PC-3 (cell line): ENCODE data around the gene FBXO38. TPM values are rescaled to one million over a fixed set of nuclear protein-coding genes. Genes with fewer than 3 reads are reported as not detected.
A peak's percentile ranks its signal among the peaks of the same experiment; 100 is the strongest.

Experiments used
- ATAC-seq: fragments of 200-7000 bp; cut with Tn5 transposase; 2 replicates; pipeline ENCODE4 v1.9.1; 2020; ENCODE audit warnings: mild to moderate bottlenecking, moderate library complexity
- BruUV-seq: library from RNA; stranded (reverse); fragments of 400-500 nt; replicated peaks from 2 replicates; lab custom pipeline; 2021; lab: Mats Ljungman, UMichigan
- CTCF ChIA-PET: fragments of 300-600 bp; sonication (Branson Sonifier 250); formaldehyde crosslinking; loops from one replicate; lab custom pipeline; 2022; ENCODE audit warnings: antibody characterized with exemption; lab: Charles Lee
- POLR2A ChIA-PET: fragments of 300-600 bp; sonication (Branson Sonifier 250); formaldehyde crosslinking; loops from one replicate; lab custom pipeline; 2022; ENCODE audit warnings: antibody characterized with exemption; ENCODE audit not compliant: unreplicated experiment; lab: Charles Lee
- DNase-seq: peaks from one replicate; pipeline ENCODE4 v3.0.0-alpha.2; 2015
- H2AFZ ChIP-seq: fragments of 300-600 bp; sonication (generic); 2 replicates; pipeline ENCODE4 v1.6.0; 2016; ENCODE audit warnings: antibody characterized with exemption, low read length
- H3F3A ChIP-seq: fragments of 300-600 bp; sonication (generic); one replicate; pipeline ENCODE4 v1.6.0; 2017; ENCODE audit warnings: antibody characterized with exemption, low read length, control low read depth, mild to moderate bottlenecking; ENCODE audit not compliant: unreplicated experiment
- H3K27ac ChIP-seq: fragments of 300-600 bp; sonication (generic); 2 replicates; pipeline ENCODE4 v1.5.1; 2016; ENCODE audit warnings: mild to moderate bottlenecking, low read length
- H3K27me3 ChIP-seq: fragments of 300-600 bp; sonication (generic); 2 replicates; pipeline ENCODE4 v1.6.1; 2016; ENCODE audit warnings: low read length, mixed read lengths
- H3K36me3 ChIP-seq: fragments of 300-600 bp; sonication (generic); 2 replicates; pipeline ENCODE4 v1.6.1; 2016; ENCODE audit warnings: low read depth, mixed run types, low read length, mixed read lengths
- H3K4me1 ChIP-seq: fragments of 300-600 bp; sonication (generic); 2 replicates; pipeline ENCODE4 v1.5.1; 2016; ENCODE audit warnings: low read length; ENCODE audit not compliant: insufficient read depth
- H3K4me2 ChIP-seq: fragments of 300-600 bp; sonication (generic); 2 replicates; pipeline ENCODE4 v1.6.0; 2016; ENCODE audit warnings: low read length
- H3K4me3 ChIP-seq: fragments of 300-600 bp; sonication (generic); 2 replicates; pipeline ENCODE4 v1.5.1; 2016; ENCODE audit warnings: mild to moderate bottlenecking, low read length, mixed read lengths
- H3K79me2 ChIP-seq: fragments of 300-600 bp; sonication (generic); 2 replicates; pipeline ENCODE4 v1.6.1; 2017; ENCODE audit warnings: low read length, mixed read lengths
- H3K9ac ChIP-seq: fragments of 300-600 bp; sonication (generic); 2 replicates; pipeline ENCODE4 v1.6.0; 2016; ENCODE audit warnings: mild to moderate bottlenecking, low read length
- H3K9me2 ChIP-seq: fragments of 300-600 bp; sonication (generic); replicated peaks from 2 replicates; pipeline ENCODE4 v1.6.1; 2016; ENCODE audit warnings: mixed run types, low read length, mixed read lengths
- H3K9me3 ChIP-seq: fragments of 300-600 bp; sonication (generic); 2 replicates; pipeline ENCODE4 v1.6.1; 2016; ENCODE audit warnings: low read length, mixed read lengths
- H4K20me1 ChIP-seq: fragments of 300-600 bp; sonication (generic); 2 replicates; pipeline ENCODE4 v1.6.1; 2016; ENCODE audit warnings: low read length, mixed read lengths
- EZH2 ChIP-seq: fragments of 300-600 bp; sonication (generic); IDR thresholded peaks from one replicate; pipeline ENCODE4 v1.6.1; 2017; ENCODE audit warnings: antibody characterized with exemption, mild to moderate bottlenecking, low read length; ENCODE audit not compliant: unreplicated experiment
- EZH2phosphoT487 ChIP-seq: fragments of 300-600 bp; sonication (generic); IDR thresholded peaks from 2 replicates; pipeline ENCODE4 v1.6.1; 2018; ENCODE audit warnings: mild to moderate bottlenecking, antibody characterized with exemption, low read length, borderline replicate concordance
- intact Hi-C: fragments of 100-400 bp; cut with micrococcal nuclease; formaldehyde crosslinking; loops from 2 replicates; pipeline ENCODE4 v1.9.0; 2023
- total RNA-seq: library from RNA; depleted of rRNA; stranded (reverse); fragments of >200 nt; gene quantifications from 2 replicates; pipeline ENCODE4 v1.2.3, GENCODE V29; 2014
- TF ChIP-seq, protein P1 (sequence below): fragments of 300-600 bp; sonication (generic); conservative IDR thresholded peaks from 2 replicates; pipeline ENCODE4 v1.5.1; 2017; ENCODE audit warnings: antibody characterized with exemption, low read depth, mild to moderate bottlenecking, low read length

FBXO38 gene
- total RNA-seq, 1 experiment from 2014 or later, result 42.7 TPM

DNA sequence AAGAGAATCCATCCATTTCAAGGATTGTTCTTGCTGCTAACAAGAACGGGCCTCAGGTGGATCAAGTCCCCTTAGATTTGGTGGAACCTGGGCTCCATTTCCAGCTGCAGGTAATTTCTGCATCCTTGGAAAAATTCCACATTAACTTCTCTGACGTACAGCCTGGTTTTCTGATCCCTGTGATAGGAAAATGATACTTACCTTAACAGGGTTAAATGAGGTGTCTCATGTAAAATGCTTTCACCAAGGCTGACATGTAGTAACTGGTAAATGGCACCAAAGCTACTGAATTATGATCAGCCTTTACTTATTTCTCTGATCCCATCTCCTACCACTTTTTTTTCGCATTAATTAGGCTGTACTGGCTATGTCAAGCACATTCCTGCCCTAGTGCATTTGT lies 93.7 kb downstream of the FBXO38 start:
- DNase-seq (no peak), ATAC-seq (no peak)
- Histone ChIP-seq H3K9me3 (no peaks in the 10 kb centered on the region), H3K36me3 (no peaks in the 10 kb centered on the region), H3K27ac (no peak overlapping the region), H3K27me3 (peaks cover 46% of the 10 kb centered on the region), H3F3A (no peaks in the 10 kb centered on the region), H3K79me2 (no peaks in the 10 kb centered on the region), H3K9ac (no peak overlapping the region), H3K4me1 (no peaks in the 10 kb centered on the region), H4K20me1 (no peaks in the 10 kb centered on the region), H2AFZ (no peak overlapping the region), H3K4me2 (no peak overlapping the region), H3K9me2 (no peaks in the 10 kb centered on the region), H3K4me3 (no peak overlapping the region)
- ChIA-PET CTCF (interaction anchor here (1.1 kb wide), 1 partner anchor 253 kb away, joined by 3 read pairs; no protein-coding TSS in a partner anchor), POLR2A (no interaction called here)
- no TSS peak for BruUV-seq
- no peak for TF ChIP-seq EZH2
- TF ChIP-seq, protein P1, sequence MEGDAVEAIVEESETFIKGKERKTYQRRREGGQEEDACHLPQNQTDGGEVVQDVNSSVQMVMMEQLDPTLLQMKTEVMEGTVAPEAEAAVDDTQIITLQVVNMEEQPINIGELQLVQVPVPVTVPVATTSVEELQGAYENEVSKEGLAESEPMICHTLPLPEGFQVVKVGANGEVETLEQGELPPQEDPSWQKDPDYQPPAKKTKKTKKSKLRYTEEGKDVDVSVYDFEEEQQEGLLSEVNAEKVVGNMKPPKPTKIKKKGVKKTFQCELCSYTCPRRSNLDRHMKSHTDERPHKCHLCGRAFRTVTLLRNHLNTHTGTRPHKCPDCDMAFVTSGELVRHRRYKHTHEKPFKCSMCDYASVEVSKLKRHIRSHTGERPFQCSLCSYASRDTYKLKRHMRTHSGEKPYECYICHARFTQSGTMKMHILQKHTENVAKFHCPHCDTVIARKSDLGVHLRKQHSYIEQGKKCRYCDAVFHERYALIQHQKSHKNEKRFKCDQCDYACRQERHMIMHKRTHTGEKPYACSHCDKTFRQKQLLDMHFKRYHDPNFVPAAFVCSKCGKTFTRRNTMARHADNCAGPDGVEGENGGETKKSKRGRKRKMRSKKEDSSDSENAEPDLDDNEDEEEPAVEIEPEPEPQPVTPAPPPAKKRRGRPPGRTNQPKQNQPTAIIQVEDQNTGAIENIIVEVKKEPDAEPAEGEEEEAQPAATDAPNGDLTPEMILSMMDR, result no peak
- TF ChIP-seq EZH2phosphoT487, result no peak
- intact Hi-C loops, result no loop called here

DNA sequence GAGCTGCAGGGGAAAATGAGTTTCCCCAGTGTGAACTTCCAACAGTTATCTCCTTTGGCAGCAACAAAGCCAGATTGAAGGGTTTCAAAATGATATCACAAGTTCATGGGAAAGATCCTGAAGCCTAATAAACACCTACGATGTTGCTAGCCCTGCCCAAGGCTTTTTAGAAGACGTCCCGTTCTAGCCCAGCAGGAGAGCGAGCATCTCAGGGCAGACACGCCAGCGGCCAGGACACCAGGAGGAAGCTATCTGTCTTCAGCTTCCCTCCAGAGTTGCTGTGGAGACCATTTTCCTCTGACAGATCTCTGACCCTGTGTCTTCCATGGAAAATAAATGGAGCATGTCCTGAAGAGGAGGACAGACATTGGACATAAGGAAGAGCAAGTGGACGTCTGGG lies 98.4 kb downstream of the FBXO38 start:
- H3K9me3 ChIP-seq, result no peaks in the 10 kb centered on the region
- ATAC-seq (no peak), DNase-seq (no peak)
- H3F3A ChIP-seq, result no peaks in the 10 kb centered on the region
- H3K27ac ChIP-seq, result no peak overlapping the region
- no peaks in the 10 kb centered on the region for H4K20me1 ChIP-seq
- H3K4me3 ChIP-seq, result no peak overlapping the region
- no peak overlapping the region for H3K4me2 ChIP-seq
- H3K36me3 ChIP-seq, result no peaks in the 10 kb centered on the region
- H3K9ac ChIP-seq, result no peak overlapping the region
- intact Hi-C loops, result no loop called here
- H3K27me3 ChIP-seq, result peaks cover 55% of the 10 kb centered on the region
- BruUV-seq, result no TSS peak
- H3K4me1 ChIP-seq, result no peaks in the 10 kb centered on the region
- H2AFZ ChIP-seq, result peak overlapping the region; percentile 75
- no peak for TF ChIP-seq EZH2phosphoT487
- no peak for TF ChIP-seq EZH2
- TF ChIP-seq, protein P1, result no peak
- H3K79me2 ChIP-seq, result no peaks in the 10 kb centered on the region
- ChIA-PET POLR2A (no interaction called here), CTCF (no interaction called here)
- no peaks in the 10 kb centered on the region for H3K9me2 ChIP-seq

DNA sequence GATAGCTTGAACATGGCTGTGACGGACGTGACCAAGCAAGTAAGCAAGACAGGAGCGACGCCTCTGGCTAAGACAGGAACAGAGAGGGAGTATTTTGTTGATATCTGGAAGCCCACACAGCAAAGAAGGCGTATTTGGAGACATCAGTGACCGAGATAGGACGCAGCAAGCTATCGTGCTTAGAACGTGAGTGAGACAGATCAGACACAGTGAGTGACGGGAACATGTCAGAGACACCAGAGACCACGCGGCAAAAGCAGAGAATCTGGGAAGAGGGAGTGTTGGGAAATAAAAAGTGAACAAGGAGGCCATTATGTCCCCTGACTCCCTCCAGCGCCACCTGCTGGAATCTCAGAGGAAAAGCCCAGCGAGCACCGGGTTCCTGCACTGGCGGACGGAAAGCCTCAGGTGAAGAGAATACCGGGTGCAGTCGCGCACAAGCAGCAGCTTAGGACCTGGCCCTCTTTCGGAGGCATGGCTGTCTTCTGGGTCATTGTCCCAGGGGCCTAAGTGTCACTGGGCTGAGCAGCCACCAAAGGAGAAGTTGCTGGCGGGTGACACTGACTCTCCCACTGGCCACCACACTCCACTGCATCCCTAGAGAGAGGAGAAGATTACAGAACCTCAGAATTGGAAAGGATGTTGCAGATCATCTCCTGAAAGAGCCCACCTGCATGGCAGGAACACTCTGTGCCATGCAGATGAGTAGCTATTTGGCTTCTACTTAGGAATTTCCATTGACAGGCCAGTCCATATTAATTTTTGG lies 99.1 kb downstream of the FBXO38 start:
- Histone ChIP-seq H3K27ac (no peak overlapping the region), H3F3A (no peaks in the 10 kb centered on the region), H3K36me3 (no peaks in the 10 kb centered on the region), H4K20me1 (no peaks in the 10 kb centered on the region), H3K4me3 (no peak overlapping the region), H3K9me3 (no peaks in the 10 kb centered on the region), H3K9ac (no peak overlapping the region), H3K4me1 (no peaks in the 10 kb centered on the region), H3K9me2 (no peaks in the 10 kb centered on the region), H3K79me2 (no peaks in the 10 kb centered on the region), H3K4me2 (peak overlapping the region; percentile 62), H3K27me3 (peaks cover 55% of the 10 kb centered on the region), H2AFZ (peak overlapping the region; percentile 75)
- POLR2A ChIA-PET, result no interaction called here
- BruUV-seq, result no TSS peak
- intact Hi-C loops, result loop anchor here (1.0 kb wide), 2 partner anchors 39 to 248 kb away; no protein-coding TSS in a partner anchor
- peak; percentile 90 for ATAC-seq
- TF ChIP-seq, protein P1, result peak; percentile 98
- TF ChIP-seq EZH2phosphoT487, result no peak
- peak; percentile 87 for DNase-seq
- CTCF ChIA-PET, result no interaction called here
